ENCODE data around the gene ZNF93.
"Not testable (repeated sequence)": the region's sequence is repeated elsewhere in the genome, so short reads cannot be mapped to it uniquely, and the experiment has no call there.

Gene ZNF93

DNA sequence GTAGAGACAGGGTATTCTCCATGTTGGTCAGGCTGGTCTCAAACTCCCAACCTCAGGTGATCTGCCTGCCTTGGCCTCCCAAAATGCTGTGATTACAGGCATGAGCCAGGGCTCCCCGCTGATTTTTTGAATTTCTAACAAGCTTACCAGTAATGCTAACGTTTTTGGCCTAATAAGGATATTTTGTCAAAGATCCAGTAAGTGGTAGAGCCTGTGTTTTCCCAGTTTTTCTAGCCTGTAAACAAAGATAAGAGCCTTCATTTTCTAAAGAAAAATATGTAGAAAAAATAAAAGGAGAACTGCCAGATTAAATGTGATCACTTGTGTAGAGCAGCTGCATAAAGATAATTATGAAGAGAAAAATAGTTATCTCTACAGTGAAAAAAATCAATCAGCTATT is 37.7 kb downstream of the ZNF93 start:
- DNase-seq = no peak

DNA sequence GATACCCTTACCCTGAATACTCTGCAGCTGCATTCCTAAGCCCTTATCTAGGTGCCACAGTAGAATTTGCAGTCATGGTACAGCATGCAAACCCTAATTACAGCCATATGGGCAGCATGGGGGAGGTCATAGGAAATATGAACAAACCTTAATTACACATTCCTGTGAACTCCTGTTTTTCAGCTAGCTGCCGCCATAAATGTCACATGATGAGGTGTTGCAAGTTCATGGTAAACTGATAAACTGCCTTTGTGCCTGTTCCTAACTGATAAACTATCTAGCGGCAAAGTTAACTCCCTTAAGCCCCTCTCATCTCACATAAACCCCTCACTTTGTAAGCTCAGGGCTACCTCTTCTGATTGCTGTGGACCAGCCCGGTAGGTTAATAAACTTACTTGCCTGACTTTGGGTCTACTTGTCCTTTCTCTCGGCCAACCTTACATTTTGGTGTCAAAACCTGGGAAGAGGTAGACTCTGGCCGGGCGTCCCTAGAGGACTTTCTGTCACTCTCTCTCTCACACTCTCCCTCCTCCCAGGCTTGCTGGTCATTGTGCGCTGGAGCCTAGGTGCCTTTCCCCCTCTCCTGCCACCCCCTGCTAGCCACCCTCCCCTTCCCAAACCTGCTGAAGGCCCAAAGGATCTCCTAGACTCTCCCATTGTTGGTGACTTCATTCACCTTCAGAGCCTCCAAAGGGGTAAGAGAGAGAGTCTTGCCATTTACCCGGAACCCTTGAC is 43.3 kb downstream of the ZNF93 start:
- no peak for DNase-seq

DNA sequence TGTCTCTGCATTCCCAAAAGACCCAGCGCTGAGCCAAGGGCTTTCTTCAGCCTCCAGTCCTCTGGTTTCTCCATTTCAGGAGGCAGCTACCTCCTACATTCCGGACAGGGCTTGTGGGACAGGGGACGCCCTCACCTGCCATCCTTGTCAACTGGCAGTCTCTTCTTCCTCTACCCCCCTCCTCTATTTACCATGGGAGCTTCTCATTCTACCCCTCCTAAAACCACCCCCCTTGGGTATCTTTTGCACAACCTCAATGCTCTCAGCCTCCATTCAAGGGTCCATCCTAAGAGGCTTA is 43.8 kb downstream of the ZNF93 start:
- no peak for DNase-seq

GRCh38 chr19:19946226-19946625 is 45.5 kb downstream of the ZNF93 start:
- no peak for DNase-seq

DNA sequence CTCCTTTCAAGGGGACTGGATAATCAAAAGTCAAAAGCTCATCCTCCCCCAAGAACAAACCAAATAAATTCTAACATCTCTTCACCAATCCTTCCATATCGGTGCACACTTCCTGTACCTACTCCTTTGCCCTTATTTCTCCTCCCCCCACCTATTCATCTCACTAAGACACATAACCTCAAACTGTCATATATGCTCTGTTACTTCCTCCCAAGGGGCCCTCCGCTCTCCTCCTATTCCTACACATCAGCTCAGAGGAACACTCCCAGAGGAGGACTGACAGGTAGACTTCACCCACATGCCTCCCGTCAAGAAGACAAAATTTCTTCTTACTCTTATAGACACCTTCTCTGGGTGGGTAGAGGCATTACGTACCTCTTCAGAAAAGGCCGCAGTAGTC is 48.1 kb downstream of the ZNF93 start:
- no peak for DNase-seq

DNA sequence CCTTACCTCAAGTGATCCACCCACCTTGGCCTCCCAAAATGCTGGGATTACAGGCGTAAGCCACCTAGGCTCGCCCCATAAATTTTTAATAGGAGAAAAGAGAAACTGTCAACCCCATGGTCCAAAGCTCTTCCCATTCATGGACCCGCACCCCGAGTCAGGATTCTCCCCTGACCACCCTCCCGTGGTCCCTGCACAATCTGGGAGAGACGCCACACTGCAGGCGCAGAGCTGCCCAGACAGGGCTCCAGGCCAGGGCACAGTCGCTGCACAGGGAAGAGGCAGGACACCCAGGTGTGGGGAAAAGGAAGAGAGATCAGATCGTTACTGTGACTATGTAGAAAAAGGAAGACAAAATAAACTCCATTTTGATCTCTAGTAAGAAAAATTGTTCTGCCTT is 54.5 kb downstream of the ZNF93 start:
- DNase-seq = no peak

DNA sequence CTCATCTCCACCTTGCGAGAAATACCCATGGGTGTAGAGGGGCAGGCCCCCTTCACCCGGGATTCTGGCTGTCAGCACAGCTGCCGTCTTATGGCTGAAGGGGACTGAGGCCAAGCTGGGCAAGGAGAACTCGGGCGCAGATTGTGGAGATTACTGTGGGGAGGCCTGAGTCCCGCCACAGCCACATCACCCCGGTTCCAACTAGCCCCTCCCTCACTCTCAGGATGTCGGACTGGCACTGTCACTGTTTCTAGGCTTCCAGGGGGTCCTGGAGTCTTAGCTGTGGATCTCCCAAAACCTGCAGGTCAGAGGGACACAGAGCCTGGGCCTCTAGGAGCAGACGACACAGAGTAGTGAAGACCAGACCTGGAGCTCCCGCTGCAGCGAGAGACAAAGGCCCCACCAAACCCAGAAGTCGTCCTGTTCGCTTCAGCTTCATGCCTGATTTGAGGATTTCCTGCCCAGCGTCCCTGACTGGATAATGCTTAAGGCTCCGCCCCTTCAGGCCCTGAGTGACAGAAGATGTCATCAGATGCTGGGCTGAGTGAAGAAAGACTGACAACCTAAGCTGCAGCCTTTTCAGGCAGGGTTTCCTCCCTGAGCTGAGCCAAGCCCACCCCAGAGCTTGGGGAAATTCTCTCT is 55.8 kb downstream of the ZNF93 start:
- no peak for DNase-seq

GRCh38 chr19:19957766-19958165 is 57.0 kb downstream of the ZNF93 start:
- DNase-seq = not testable (repeated sequence)

- peak in 1 of 2 experiments; percentile 44 for DNase-seq
These were observed 58.5 kb downstream of the ZNF93 start for GRCh38 chr19:19959151-19959799.

DNA sequence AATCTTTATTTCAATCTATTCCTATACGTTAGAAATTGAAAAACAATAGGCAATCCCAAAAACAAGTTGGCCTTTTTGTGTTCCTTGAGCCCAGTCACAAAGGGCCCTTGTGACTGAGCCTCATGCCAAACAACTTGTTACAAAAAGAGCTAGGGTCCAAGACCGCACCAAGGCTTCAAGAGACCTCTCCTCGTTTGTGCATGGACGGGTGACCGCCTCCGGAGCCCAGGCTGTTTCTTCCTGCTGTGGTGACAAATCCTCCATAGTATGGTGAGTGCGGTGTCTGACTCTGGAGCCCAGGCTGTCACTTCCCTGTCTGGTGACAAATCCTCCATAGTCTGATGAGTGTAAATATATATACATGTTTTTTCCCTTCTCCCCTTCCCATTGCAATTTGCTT is 63.7 kb downstream of the ZNF93 start:
- DNase-seq = no peak

DNA sequence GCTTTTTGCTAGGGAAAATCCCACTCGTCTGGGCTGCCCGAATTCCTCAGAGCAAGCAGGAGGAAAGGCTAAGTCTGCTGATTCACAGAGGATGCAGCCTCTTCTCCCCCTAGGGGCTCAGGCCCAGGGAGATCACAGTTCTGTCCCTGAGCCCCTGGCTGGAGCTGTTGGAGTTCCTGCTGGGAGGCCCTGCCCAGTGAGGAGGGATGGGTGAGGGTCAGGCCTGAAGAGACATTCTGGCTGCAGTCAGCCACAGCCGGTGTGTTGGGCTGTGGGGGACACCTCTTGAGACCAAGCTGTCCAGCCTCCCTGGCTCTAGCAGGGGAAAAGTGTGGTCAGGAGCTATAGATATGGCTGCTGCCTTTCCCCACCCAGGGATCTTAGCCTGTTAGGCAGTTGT is 65.4 kb downstream of the ZNF93 start:
- DNase-seq = not testable (repeated sequence)

DNA sequence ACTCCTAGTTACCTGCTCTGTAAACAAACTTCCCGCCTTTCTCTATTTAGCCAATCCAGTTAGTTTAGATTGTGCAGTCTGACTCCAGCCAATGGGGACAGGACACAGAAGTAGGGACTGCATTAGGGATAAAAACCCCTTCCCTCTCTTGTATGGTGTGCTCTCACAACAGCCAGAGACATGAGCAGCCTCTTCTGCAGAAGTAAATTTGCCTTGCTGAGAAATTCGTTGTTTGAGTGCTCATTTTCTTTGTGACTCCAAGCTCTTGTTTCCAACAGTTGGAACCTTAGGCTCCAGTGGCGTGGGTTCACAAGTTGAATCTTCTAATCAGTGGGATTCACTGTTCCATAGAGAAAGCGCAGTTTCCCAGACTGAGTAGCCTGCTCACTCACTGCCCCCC is 66.1 kb downstream of the ZNF93 start:
- DNase-seq = no peak

All from NCI-H1930 (cell line).